ENCODE data around the gene CASP2. TPM values are rescaled to one million over a fixed set of nuclear protein-coding genes. Genes with fewer than 3 reads are reported as not detected.

CASP2 gene
- total and polyA plus RNA-seq, 10 of the 15 experiments (the other 5 are each of a cell fraction or from before 2014, with no cell fraction given) = 12.1 to 60.4 (median 26.2) TPM

DNA sequence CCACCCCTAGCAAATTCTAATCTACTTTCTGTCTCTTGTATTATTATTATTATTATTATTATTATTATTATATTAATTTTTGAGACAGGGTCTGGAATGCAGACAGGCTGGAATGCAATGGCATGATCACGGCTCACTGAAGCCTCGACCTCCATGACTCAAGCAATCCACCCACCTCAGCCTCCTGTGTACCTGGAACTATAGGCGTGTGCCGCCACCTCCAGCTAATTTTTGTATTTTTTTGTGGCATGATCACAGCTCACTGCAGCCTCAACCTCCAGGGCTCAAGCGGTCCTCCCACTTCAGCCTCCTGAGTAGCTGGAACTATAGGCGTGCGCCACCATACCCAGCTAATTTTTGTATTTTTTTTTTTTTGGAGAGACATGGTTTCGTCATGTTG lies 6.0 kb upstream of the CASP2 start:
- no peak overlapping the region for H3K27ac ChIP-seq (ENCODE audit: control insufficient read depth, insufficient read depth)
- H3K27me3 ChIP-seq (replicated peaks in 1 of 2; ENCODE audit: control insufficient read depth in 2 of 2, insufficient read depth in 2 of 2, low read length in 1 of 2) = no peaks in the 10 kb centered on the region
- no TSS peak for BruUV-seq (replicated peaks)
- H3K9ac ChIP-seq (ENCODE audit: control insufficient read depth, insufficient read depth, low read length) = no peak overlapping the region
- no peak overlapping the region for H3K4me2 ChIP-seq (ENCODE audit: control insufficient read depth, insufficient read depth)
- CTCF ChIA-PET = interaction anchor here (0.6 to 1.7 kb wide), 3 partner anchors 41 to 657 kb away, joined by 3 to 5 read pairs (median 3); no protein-coding TSS in a partner anchor
- TF ChIP-seq, protein P1, sequence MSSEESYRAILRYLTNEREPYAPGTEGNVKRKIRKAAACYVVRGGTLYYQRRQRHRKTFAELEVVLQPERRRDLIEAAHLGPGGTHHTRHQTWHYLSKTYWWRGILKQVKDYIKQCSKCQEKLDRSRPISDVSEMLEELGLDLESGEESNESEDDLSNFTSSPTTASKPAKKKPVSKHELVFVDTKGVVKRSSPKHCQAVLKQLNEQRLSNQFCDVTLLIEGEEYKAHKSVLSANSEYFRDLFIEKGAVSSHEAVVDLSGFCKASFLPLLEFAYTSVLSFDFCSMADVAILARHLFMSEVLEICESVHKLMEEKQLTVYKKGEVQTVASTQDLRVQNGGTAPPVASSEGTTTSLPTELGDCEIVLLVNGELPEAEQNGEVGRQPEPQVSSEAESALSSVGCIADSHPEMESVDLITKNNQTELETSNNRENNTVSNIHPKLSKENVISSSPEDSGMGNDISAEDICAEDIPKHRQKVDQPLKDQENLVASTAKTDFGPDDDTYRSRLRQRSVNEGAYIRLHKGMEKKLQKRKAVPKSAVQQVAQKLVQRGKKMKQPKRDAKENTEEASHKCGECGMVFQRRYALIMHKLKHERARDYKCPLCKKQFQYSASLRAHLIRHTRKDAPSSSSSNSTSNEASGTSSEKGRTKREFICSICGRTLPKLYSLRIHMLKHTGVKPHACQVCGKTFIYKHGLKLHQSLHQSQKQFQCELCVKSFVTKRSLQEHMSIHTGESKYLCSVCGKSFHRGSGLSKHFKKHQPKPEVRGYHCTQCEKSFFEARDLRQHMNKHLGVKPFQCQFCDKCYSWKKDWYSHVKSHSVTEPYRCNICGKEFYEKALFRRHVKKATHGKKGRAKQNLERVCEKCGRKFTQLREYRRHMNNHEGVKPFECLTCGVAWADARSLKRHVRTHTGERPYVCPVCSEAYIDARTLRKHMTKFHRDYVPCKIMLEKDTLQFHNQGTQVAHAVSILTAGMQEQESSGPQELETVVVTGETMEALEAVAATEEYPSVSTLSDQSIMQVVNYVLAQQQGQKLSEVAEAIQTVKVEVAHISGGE (CRISPR knock-in tag; IDR thresholded peaks at IDR 0.05) = no peak
- TF ChIP-seq E4F1 (IDR thresholded peaks at IDR 0.05; ENCODE audit: borderline replicate concordance, partially characterized antibody) = no peak
- H3K9me3 ChIP-seq (replicated peaks; ENCODE audit: control insufficient read depth, insufficient read depth, low read length) = no peaks in the 10 kb centered on the region
- peaks cover 7% of the 10 kb centered on the region for H3K4me1 ChIP-seq (ENCODE audit: control insufficient read depth, insufficient read depth, low read length)
- H3K36me3 ChIP-seq (ENCODE audit: control insufficient read depth in 2 of 2, insufficient read depth in 2 of 2, low read length in 1 of 2) = no peaks in the 10 kb centered on the region
- no peak overlapping the region for H3K4me3 ChIP-seq
- RAD21 ChIA-PET (ENCODE audit: unreplicated experiment) = no interaction called here
- ATAC-seq (no peak), FAIRE-seq (no peak), DNase-seq (ENCODE audit: low read depth, low spot score) (no peak)
- 88% methylated on average over 8 of the region's 8 CpGs for WGBS (ENCODE audit: insufficient coverage, insufficient replicate concordance, low lambda C conversion rate, missing lambda C conversion rate)
- H3K79me2 ChIP-seq (ENCODE audit: control insufficient read depth, insufficient read depth, low read length) = no peaks in the 10 kb centered on the region
- H4K20me1 ChIP-seq (ENCODE audit: control insufficient read depth, insufficient read depth) = no peaks in the 10 kb centered on the region
- H2AFZ ChIP-seq (ENCODE audit: control insufficient read depth, low read depth, low read length) = no peak overlapping the region
- intact Hi-C loops (cut with micrococcal nuclease; ENCODE audit: unreplicated experiment) = no loop called here
- POLR2A ChIA-PET = no interaction called here
- in situ Hi-C loops (cut with MboI) = no loop called here
- SMC1A ChIA-PET (ENCODE audit: uncharacterized antibody, unreplicated experiment) = interaction anchor here (1.9 kb wide), 1 partner anchor 42 kb away, joined by 8 read pairs; no protein-coding TSS in a partner anchor
